NCI-H146 treated with DMSO at 0.1 percent for 48 hours (cell line): ENCODE data around the gene HS6ST1.

Source experiments
- DNase-seq: peaks from one replicate; lab custom pipeline; 2025; ENCODE audit not compliant: unreplicated experiment; lab: John Stamatoyannopoulos, UW

Gene HS6ST1

DNA sequence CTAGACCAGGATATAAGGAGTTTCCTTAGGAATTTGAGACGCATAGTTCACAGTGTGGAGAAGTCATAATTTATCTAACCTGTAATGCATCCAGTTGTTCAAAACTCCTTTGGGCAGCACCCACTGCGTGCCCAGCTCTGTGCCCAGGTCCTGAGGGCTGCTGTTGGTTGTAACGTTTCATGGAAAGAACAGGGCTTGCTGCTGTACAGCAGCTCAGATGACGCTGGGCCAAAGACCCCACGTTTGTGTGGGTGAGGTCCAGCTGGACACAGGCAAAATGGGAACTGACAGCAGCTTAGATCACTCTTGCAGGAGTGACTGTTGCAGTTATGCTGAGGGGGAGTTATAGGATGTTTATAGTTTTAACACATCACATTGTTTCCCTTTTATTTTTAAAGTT is 30.0 kb upstream of the HS6ST1 start:
- no peak for DNase-seq

DNA sequence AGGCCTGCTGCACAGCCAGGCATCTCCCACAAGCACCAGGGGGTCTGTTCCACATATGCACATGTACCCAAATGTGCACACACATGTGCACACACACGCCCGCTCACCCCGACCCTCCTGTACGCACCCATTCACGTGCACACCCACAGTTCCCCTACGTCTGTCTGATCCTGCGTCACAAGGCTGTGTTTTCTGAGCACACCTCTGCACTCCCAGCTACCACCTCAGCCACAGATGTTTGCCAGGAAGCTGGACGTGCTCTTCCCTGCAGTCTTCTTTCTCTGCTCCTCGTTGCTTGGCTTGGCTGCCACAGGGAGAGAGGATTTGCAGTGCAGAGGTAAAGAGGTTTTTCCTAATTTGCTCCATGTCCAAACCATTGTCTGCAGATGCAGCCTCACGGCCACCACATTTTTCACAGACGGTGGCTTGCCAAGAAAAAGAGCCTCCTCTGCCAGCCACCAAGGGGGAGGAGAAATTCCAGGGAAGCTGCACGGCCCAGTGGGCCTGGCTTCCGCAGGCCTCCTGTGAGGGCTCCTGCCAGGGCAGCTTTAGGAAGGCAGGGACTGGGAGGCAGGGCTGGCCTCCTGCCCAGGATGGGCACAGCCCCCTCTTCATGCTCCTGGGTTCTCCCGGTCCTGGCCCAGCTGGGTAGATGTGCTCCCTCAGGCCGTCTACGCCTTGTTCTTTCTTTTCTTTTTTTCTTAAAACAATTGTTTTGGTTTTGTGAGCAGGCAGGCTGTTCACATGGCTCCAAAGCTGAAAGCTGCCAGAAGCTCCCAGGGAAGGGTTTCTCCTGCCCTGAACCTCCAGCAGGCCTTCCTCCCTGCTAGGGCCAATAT is 29.3 kb upstream of the HS6ST1 start:
- DNase-seq, result no peak

GRCh38 chr2:128347171-128347558 is 28.5 kb upstream of the HS6ST1 start:
- no peak for DNase-seq

DNA sequence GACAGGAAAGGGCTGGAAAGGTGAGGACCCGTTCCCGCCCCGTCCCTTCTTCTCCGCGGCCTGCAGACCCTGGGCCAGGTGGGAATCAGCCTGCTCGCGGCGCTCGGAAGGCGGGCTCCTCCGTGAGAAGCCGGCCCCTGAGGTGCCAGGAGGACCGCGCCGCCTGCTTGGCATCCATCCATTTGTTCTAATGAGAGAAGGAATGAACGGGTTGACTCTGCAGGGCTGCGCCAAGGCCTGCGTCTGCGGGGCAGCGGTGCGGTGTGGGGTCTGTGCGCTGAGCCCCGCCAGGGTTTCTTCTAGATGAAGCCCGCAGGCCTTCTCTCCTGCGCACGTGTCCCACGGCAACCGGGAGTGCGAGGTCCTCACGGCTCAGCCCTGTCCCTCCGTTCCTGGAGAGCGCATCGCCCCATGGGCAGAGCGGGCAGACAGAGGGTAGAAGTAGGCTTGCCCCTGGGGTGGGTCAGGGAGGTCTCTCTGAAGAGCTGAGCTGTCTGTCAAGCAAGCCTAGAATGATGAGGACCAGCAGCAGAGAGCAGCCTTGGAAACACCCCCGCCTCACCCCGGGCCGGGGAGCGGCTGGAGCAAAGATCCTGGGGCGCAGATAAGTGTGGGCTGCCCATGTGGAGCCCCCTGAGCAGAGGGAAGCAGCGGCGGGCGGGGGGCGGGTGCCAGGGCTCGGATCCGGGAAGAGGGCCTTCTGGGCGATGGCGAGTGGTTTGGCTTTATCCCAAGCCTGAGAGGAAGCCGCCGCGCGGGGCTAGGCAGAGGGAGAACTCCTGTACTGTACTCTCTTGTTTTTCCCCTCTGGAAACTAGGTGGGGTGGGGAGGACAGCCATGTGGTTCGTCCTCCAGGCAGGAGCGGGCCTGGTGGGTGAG is 27.9 kb upstream of the HS6ST1 start:
- DNase-seq, result no peak

GRCh38 chr2:128345436-128346165 is 26.9 kb upstream of the HS6ST1 start:
- DNase-seq, result no peak

DNA sequence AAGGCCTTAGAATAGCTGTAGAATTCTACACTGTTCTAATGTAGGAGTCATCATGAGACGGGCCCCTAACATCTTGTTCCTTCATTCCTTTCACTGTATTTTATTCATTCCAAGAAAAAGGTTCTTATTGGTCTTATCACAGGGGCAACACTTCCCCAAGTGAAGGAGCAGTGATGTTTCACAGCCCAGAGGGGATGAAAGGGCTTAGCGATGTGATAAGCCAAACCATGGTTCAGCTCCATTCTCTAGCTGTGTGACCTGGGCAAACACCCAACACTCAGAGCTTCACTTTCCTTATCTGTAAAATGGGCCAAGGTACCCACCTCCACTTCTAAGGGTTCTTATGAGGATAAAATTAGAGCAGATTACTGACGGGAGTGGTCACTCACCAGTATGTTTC is 25.4 kb upstream of the HS6ST1 start:
- no peak for DNase-seq

GRCh38 chr2:128343459-128343858 is 24.8 kb upstream of the HS6ST1 start:
- no peak for DNase-seq

DNA sequence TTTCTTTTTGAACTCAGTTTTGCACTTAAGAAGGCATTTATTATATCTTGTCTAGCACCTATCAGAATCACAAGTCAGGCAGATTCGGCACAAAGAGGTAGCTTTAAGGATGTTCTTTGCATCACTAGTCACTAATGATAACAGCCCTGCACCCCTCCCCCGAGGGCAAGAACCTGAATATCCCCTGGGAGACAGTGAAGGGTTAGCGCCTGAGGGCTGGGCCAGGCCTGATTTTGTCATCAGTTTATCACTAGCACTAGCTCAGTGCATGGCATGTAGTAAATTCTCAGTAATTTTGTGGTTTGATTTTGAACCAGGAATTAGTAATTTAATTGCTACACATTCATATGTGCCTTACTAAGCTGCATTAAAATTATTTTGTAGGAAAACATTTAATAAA is 23.9 kb upstream of the HS6ST1 start:
- DNase-seq, result no peak

GRCh38 chr2:128341621-128342020 is 23.0 kb upstream of the HS6ST1 start:
- no peak for DNase-seq

GRCh38 chr2:128332091-128332634 is 13.5 kb upstream of the HS6ST1 start:
- no peak for DNase-seq

DNA sequence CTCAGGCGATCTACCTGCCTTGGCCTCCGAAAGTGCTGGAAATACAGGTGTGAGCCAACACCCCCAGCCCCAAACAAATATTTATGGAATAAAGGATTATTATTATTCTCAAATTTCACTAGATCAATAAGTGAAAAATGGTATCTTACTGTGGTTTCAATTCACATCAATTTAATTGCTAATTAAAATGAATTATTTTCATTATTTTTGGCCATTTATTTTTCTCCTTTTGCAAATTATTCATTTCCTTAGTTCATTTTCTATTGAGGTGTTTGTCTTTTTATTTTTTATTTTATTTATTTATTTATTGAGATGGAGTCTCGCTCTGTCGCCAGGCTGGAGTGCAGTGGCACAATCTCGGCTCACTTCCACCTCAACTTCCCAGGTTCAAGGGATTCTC is 11.9 kb upstream of the HS6ST1 start:
- no peak for DNase-seq

GRCh38 chr2:128329607-128330006 is 10.9 kb upstream of the HS6ST1 start:
- DNase-seq, result no peak

DNA sequence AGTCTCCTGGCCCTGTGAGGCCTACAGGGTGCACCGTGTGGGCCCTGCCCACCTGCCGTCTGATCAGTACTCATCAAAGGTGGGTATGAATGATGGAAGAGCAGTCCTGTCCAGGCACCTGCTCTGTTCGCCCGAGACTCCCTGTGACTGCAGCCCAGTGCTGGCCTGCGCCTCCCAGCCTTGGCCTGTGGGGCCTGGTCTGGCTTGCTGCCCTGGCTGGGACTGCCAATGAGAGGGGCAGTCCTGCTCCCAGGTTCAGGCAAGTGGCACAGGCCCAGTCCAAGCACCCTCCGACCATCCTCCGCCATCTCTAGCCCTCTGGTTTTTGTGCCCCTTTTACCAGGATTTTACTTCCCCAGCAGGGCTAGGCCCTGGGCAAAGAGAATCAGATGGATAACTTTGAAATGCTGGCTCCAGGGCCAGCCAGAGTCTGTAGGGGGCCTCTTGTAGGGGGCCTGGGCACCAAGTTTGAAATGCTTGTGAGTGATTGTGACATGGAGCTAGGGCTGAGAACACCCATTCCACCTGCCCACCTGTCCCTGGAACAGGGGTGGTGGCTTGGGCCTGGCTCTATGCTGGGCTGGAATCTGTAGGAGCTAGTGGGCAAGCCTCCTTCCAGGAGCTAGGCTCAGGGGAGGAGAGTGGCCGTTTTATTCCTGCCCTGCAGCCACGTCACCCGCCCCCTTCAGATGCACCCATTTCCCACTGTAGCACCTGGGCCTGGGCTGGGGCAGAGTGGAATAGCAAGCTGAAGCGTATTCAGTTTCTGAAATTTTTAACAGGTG is 8.7 kb upstream of the HS6ST1 start:
- DNase-seq, result no peak

- no peak for DNase-seq
Observed at GRCh38 chr2:128326346-128326745, 7.7 kb upstream of the HS6ST1 start.

DNA sequence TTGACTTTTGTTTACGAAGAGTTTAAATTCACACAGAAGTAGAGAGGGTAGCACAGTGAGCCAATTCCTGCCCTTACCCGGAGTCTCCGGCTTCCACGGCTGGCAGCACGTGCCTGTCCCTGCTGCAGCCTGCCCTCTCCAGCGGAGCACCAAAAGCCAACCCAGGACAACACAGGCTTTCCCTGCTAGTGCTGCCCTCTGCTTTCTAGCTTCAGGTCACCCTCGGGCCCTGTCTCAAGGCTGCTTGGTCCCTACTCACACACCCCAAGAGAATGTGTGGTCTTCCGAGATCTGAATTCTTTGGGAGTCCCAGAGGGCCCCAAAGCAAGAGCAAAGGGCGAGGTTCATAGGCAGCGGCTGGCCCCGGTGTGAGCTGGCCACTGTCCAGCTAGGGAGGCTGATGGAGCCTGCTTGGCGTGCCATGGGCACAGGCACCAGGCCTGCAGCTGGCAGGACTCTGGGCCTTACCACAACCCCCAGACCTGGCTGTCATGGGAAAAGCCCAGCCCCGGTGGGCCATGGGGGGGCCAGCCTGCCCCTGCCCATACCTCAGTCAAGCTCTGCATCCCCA is 7.0 kb upstream of the HS6ST1 start:
- no peak for DNase-seq

DNA sequence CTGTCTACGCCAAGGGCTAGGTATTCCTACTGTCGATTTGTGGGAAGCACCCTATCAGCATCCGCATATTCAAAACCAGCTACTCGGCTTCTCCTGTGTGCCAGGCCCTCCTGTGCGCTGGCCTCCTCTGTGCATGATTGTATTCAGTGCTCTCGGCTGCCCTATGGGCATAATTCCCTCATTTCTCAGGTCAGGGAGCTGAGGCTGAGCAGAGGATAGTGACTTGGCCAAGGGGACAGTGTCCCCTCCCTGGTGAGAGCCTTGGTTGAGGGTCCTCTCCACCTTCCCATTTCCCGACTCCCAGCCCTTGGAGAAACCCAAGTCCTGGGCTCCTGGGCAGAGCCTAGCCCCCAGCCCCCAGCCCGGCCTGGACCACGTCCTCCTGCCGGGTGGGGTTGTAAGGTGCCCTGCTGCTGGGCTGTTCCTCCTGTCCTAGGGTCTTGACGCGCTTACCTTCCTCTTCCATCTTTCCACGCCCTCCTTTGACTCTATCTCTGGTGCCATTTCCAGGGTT is 6.3 kb upstream of the HS6ST1 start:
- DNase-seq, result no peak

GRCh38 chr2:128324008-128324896 is 5.6 kb upstream of the HS6ST1 start:
- no peak for DNase-seq

GRCh38 chr2:128323555-128323931 is 4.9 kb upstream of the HS6ST1 start:
- DNase-seq, result no peak
